Measurements from ENCODE around the gene BAD. TPM values are rescaled to one million over a fixed set of nuclear protein-coding genes. Genes with fewer than 3 reads are reported as not detected.

Gene BAD
- polyA plus RNA-seq, 3 donors, result 40.5 to 115 (median 70.6) TPM

DNA sequence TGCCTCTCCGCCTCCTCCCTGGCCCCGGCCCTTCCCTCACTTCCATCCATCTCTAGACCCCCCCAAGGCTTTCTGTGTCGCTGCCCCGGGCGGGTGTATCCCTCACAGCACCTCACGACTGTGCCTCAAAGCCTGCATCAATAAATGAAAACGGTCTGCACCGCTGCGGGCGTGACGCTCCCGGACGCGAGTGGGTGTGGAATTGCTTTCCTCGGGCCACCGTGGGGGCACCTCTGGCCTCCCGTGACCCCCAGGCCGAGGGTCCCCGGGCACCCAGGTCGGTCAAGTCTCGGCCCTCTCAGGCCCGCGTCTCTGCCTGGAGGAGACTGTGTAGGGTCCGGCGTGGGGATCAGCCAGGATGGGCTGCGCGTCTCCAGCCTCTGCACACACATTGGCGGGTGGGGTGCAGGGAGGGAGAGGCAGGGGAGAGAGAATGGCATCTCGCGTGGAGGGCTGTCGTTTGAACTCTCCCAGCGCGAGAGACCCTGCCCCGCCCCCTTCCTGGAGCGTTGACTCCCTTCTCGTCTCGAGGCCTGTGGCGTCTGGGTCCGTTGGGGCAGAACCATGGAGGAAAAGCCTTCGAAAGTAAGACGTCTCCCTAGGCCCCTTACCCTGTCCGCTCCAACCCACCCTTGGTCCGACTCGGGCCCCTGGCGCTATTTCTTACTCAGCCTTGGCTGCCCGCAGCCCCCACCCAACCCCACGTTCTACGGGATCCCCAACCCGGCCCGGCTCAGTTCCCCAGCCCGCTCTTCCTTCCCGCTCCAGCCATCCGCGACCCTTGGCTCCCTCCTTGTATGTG, 15.6 kb upstream of the BAD start, which contains the start of gene CATSPERZ:
CATSPERZ (plus strand) TSS at position 512 of the 802 bp plus-strand sequence; CDS start at position 565, 53 bp downstream.
- WGBS, 3 donors, result 3 to 7% (median 4%) methylated on average over 50 to 54 of the region's 54 CpGs
- no peak within 1 kb of the TSS for H3K27ac ChIP-seq (ENCODE audit: low read depth, low read length)

DNA sequence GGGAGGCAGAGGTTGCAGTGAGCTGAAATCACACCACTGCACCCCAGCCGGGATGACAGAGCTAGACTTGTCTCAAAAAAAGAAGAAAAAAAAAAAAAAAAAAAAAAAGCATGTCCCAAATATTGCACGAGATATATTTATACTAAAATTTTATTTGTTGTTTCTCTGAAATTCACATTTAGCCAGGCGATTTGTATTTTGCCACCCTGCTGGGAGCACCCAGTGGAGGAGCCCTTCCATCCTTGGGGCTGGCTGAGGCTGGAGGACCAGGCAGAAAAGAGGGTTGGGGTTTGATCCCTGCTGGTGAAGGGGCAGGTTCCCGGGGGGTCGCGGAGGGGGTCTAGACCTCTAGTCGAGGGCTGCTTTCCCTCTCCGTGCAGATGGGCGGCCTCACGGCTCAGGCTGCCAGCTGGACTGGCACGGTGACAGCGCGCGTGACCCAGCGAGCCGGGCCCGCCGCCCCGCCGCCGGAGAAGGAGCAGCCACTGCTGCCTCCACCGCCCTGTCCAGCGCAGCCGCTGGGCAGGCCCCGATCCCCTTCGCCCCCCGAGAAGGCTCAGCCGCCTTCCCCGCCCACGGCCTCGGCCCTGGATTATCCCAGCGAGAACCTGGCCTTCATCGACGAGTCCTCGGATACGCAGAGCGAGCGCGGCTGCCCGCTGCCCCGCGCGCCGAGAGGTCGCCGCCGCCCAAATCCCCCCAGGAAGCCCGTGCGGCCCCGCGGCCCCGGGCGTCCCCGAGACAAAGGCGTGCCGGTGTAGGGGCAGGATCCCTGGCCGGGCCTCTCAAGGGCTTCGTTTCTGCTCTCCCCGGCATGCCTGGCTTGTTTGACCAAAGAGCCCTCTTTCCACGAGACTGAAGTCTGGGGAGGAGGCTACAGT, 14.7 kb upstream of the BAD start:
- 3 to 5% (median 3%) methylated on average over 43 to 60 of the region's 60 CpGs for WGBS, 3 donors
- no peak overlapping the region for H3K27ac ChIP-seq (ENCODE audit: low read depth, low read length)

GRCh38 chr11:64297699-64298358, 13.4 kb upstream of the BAD start:
- no peak overlapping the region for H3K27ac ChIP-seq (ENCODE audit: low read depth, low read length)
- WGBS, 3 donors, result 33 to 48% (median 41%) methylated on average over 18 of the region's 18 CpGs

GRCh38 chr11:64296830-64297698, 12.6 kb upstream of the BAD start:
- WGBS, 3 donors, result 16 to 19% (median 17%) methylated on average over 34 of the region's 34 CpGs
- no peak overlapping the region for H3K27ac ChIP-seq (ENCODE audit: low read depth, low read length)

DNA sequence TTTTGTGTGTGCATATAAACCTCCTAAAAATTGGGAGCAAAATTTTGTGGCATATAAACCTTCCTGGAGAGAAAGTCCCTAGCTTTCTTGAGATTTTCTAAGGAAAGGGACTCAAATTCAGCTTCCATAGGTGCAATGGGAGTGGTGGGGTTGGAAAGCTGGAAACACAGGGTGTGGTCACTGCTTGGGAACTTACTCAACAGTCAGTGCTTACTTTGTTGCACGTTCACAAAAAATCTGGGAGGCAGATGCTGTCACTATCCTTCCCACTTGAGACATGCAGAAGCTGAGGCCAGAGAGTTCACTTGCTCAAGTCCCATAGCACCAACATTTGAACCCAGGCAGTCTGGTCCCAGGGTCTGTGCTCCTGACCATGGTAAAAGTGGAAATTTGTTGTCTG, 11.8 kb upstream of the BAD start:
- no peak overlapping the region for H3K27ac ChIP-seq (ENCODE audit: low read depth, low read length)
- WGBS, 3 donors, result 26 to 50% (median 28%) methylated on average over 1 of the region's 1 CpG

- H3K27ac ChIP-seq (ENCODE audit: low read depth, low read length), result no peak overlapping the region
- 86 to 92% (median 87%) methylated on average over 4 of the region's 4 CpGs for WGBS, 3 donors
These were observed 11.3 kb upstream of the BAD start for GRCh38 chr11:64295760-64296159.

DNA sequence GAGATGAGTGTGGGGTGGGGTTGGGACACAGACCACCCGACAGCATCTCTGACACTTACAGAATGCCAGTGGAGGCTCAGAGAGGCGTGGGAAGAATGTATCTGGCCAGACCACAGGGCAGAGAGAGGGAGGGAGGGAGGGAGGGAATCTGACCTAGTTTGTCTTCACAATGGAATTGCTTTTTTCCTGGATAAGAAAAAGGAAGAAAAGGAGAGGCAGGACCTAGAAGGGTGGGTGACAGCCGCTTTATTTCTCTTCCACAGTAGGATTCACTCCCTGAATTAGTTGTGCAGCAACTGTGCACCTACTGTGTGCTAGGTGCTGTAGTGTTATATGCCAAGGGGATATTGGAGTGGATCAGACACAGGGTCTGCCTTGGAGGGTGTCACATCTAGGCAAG, 10.3 kb upstream of the BAD start:
- 56 to 63% (median 57%) methylated on average over 3 of the region's 3 CpGs for WGBS, 3 donors
- H3K27ac ChIP-seq (ENCODE audit: low read depth, low read length), result no peak overlapping the region

- H3K27ac ChIP-seq (ENCODE audit: low read depth, low read length), result no peak overlapping the region
- 33 to 58% (median 35%) methylated on average over 29 to 42 of the region's 42 CpGs for WGBS, 3 donors
These were observed 8.2 kb upstream of the BAD start for GRCh38 chr11:64292460-64293254.

GRCh38 chr11:64291752-64292459, 7.4 kb upstream of the BAD start:
- no peak overlapping the region for H3K27ac ChIP-seq (ENCODE audit: low read depth, low read length)
- WGBS, 3 donors, result 0 to 1% (median 1%) methylated on average over 64 to 96 of the region's 96 CpGs

GRCh38 chr11:64291262-64291751, 6.8 kb upstream of the BAD start, which contains the start of gene KCNK4:
Gene KCNK4, plus strand, starts transcription at chr11:64291302. Its CDS starts 1,717 bp downstream, at chr11:64293019.
- no peak within 1 kb of the TSS for H3K27ac ChIP-seq (ENCODE audit: low read depth, low read length)
- 4 to 7% (median 6%) methylated on average over 31 to 45 of the region's 45 CpGs for WGBS, 3 donors

DNA sequence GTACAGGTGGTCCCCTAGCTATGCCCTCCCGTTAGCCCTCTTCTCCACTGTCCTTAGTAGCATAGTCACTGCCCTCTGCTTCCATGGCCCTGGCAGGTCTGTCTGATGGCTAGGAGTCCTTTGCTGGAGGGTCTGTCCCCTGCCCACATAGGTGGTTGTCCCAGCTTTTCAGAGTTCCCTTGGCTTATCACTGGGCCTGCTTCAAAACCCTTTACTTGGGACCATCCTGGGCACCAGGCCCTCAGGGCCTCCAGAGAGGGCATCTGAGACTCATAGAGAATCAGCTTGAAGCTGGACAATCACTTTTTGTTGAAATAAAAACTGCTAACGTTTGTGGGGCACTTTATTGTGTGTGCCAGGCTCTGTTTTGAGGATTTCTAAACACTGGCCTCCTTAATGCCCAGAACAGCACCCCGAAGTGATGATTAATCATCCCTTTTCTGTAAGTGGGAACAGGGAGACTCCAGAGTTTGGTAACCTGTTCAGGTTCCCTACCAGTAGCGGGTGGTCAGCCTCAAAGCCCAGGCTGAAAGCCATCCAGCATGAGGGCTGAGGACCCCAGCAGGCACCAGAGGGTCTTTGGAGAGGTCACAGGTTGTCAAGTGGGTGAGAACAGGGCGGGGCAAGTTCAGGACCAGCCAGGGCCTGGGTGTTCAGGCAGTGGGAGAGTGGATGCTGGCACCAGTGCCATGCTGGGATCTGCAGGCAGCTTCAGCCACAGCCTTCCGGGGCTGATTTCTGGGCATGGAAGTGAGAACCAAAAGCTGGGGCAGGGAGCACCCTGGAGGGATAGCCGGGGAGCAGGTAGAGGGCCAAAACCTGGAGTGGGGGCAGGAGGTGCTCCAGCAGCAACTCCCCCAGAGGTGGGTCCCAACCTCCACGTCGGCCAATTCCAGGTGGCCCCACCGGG, 6.1 kb upstream of the BAD start:
- H3K27ac ChIP-seq (ENCODE audit: low read depth, low read length), result no peak overlapping the region
- 49 to 62% (median 56%) methylated on average over 8 to 10 of the region's 10 CpGs for WGBS, 3 donors

DNA sequence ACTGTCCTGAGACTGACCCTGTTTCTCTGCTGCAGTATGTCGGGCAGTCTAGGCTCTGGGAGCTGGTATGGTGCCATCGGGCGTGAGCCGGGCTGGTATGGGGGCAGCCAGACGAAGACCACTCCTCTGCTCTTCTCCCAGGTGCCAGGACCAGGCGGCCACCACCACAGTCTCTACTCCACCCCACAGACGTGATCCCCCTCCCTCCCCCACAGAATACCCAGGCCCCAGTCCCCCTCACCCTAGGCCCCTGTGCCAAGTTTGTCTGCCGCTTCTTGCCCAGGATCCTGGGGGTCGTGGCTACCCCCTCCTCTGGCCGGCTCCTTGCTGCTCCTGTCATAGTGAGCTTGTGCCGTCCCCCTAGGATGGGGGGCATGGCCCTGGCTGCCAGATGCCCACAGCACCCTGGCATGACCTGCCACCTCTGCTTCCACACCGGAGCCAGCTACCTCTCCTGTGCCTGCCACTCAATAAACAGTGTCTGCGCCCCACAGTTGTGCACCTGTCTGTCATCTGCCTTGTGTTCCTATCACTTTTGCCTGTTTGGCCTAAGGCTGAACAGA, 4.6 kb upstream of the BAD start:
- no peak overlapping the region for H3K27ac ChIP-seq (ENCODE audit: low read depth, low read length)
- 93 to 96% (median 95%) methylated on average over 13 of the region's 13 CpGs for WGBS, 3 donors

DNA sequence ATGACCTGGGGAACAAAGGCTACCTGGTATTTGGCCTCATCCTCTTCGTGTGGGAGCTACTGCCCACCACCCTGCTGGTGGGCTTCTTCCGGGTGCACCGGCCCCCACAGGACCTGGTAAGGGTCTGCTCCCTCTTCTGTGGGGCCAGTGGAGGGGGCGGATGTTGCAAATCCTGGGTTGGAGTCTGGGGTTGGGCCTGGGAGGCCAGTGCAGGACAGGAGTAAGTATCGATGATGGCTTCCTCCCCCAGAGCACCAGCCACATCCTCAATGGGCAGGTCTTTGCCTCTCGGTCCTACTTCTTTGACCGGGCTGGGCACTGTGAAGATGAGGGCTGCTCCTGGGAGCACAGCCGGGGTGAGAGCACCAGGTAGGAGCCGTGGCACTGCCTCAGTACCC, 3.9 kb upstream of the BAD start:
- no peak overlapping the region for H3K27ac ChIP-seq (ENCODE audit: low read depth, low read length)
- WGBS, 3 donors, result 87 to 92% (median 92%) methylated on average over 9 of the region's 9 CpGs

DNA sequence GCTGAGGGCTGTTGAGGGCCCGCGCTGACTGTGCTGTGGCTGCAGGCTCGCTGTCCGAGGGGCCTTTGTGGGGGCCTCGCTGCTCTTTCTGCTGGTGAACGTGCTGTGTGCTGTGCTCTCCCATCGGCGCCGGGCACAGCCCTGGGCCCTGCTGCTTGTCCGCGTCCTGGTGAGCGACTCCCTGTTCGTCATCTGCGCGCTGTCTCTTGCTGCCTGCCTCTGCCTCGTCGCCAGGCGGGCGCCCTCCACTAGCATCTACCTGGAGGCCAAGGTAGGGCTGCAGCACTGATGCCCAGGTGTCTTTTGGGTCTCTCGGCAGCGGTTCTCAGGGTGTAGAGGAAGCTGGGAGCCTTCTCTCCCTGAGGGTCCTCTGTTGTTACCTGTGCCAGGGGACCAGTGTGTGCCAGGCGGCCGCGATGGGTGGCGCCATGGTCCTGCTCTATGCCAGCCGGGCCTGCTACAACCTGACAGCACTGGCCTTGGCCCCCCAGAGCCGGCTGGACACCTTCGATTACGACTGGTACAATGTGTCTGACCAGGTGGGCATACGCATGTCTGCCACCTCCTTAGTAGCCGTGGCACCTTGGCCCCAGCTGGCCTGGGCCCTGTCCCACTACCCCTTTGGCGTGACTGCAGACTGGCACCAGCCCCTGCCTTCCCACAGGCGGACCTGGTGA, 3.3 kb upstream of the BAD start:
- WGBS, 3 donors, result 94 to 95% (median 95%) methylated on average over 33 of the region's 33 CpGs
- no peak overlapping the region for H3K27ac ChIP-seq (ENCODE audit: low read depth, low read length)

DNA sequence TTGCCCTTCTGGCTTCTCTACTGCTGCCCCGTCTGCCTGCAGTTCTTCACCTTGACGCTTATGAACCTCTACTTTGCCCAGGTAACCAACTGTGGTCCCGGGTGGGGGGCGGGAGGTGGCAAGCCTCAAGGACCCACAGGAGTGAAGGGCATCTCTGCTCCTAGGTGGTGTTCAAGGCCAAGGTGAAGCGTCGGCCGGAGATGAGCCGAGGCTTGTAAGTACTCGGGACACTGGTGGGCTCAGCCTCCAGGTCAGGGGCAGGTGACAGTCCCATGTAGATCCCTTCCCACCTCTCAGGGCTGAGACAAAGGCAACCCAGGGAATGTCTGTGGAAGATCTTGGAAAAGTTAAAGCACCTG, 2.3 kb upstream of the BAD start:
- no peak overlapping the region for H3K27ac ChIP-seq (ENCODE audit: low read depth, low read length)
- WGBS, 3 donors, result 76 to 92% (median 89%) methylated on average over 9 of the region's 9 CpGs

Measured in adipose tissue (tissue), 3 donors.